Measurements from ENCODE around the gene JAK1. TPM values are rescaled to one million over a fixed set of nuclear protein-coding genes. Genes with fewer than 3 reads are reported as not detected.

The JAK1 gene
- total RNA-seq, 6 donors from 2014 or later, result 156 to 191 (median 167) TPM

DNA sequence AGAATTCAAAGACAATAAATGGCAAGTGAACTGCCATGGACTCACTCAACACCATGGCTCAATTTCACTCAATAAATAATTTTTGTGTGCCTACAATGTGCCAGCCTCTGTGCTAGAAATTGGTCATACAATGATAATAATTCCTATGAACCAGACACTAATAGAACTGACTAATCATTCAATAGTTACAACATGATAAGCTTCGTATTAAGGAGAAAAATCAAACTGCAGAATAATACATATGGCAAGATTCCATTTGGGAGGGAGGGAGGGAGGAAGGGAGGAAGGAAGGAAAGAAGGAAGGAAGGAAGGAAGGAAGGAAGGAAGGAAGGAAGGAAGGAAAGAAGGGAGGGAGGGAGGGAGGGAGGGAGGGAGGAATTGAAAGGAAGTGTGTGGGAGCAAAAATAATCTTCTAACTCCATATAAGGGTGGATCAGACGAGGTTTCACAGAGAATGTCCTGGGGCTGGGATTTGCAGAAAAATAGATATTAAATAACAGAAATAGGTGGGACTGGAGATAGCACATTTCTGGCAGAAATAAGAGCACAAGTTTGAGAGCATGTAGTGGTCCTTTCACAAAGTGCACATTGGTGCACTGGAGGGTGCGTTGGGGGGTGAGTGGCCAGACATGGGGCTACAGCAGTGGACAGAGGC, 52.9 kb downstream of the JAK1 start:
- ATAC-seq (ENCODE audit: low FRiP score in 2 of 2) (no peak), DNase-seq (no peak)
- Histone ChIP-seq H3K27ac (no peak overlapping the region), H3K9me3 (no peaks in the 10 kb centered on the region), H3K36me3 (no peaks in the 10 kb centered on the region), H3K27me3 (no peaks in the 10 kb centered on the region), H3K4me1 (peaks cover 49 to 59% (median 57%) of the 10 kb centered on the region in 4 donors), H3K4me3 (no peak overlapping the region)
- no peak for TF ChIP-seq POLR2A (IDR thresholded peaks at IDR 0.05)
- no peak for TF ChIP-seq CTCF (IDR thresholded peaks at IDR 0.05)
- no peak for TF ChIP-seq POLR2AphosphoS5 (IDR thresholded peaks at IDR 0.05)
- TF ChIP-seq EP300 (IDR thresholded peaks at IDR 0.05), result no peak
- 83 to 89% methylated on average over 3 of the region's 3 CpGs for WGBS, 2 donors

- ATAC-seq (ENCODE audit: low FRiP score in 2 of 2) (no peak), DNase-seq (no peak)
- H3K27me3 ChIP-seq, result no peaks in the 10 kb centered on the region
- H3K9me3 ChIP-seq, result no peaks in the 10 kb centered on the region
- 76 to 88% methylated on average over 2 of the region's 2 CpGs for WGBS, 2 donors
- H3K27ac ChIP-seq, result no peak overlapping the region
- TF ChIP-seq POLR2AphosphoS5 (IDR thresholded peaks at IDR 0.05) (no peak), POLR2A (IDR thresholded peaks at IDR 0.05) (no peak), CTCF (IDR thresholded peaks at IDR 0.05) (no peak), EP300 (IDR thresholded peaks at IDR 0.05) (no peak)
- H3K4me3 ChIP-seq, result no peak overlapping the region
- peaks cover 38 to 50% (median 49%) of the 10 kb centered on the region in 4 donors for H3K4me1 ChIP-seq
- no peaks in the 10 kb centered on the region for H3K36me3 ChIP-seq
Measured at GRCh38 chr1:64912191-64912590, 54.2 kb downstream of the JAK1 start.

DNA sequence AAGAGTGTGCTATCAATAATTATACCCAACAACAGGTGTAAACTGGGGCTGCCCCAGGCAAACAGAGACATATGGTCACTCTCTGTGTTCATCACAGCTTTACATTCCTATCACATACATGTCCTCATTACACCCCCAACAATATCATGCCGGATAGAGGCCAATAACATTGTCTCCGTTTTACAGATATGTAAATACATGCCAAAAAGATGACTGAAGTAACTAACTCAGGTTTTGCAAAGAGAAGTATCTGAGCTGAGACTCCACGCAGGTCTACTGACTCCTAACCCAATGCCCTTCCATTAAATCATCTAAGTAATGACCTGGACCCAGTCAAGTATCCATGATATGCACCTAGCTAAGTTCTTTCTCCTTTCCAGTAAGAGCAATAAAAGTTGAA, 55.0 kb downstream of the JAK1 start:
- 84 to 94% methylated on average over 3 of the region's 3 CpGs for WGBS, 2 donors

DNA sequence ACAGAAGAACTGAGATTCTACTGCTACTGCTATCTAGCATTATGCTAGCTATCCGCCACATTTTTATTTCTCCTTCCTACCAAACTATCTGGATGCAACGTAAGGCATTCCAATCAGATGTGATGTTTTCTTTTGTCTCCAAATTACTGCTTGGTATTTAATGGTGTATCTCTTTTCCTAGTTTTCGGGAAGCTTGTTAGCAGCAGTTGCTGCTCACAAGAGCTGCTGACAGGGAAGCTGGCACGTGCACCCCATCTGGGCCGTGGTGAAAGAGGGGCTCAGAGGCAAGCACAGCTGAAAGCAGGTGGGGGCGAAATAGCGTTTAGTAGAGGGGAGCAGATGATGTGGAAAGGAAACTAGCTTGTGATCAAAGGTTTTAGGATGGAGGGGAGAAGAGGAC, 57.3 kb downstream of the JAK1 start:
- 76 to 86% methylated on average over 7 of the region's 7 CpGs for WGBS, 2 donors
- no peak for TF ChIP-seq EP300 (IDR thresholded peaks at IDR 0.05)
- TF ChIP-seq CTCF (IDR thresholded peaks at IDR 0.05), result no peak
- no peak for TF ChIP-seq POLR2A (IDR thresholded peaks at IDR 0.05)
- TF ChIP-seq POLR2AphosphoS5 (IDR thresholded peaks at IDR 0.05), result no peak
- no peak for ATAC-seq (ENCODE audit: low FRiP score in 2 of 2)
- Histone ChIP-seq H3K4me1 (peaks cover 17 to 45% (median 35%) of the 10 kb centered on the region in 4 donors), H3K27me3 (no peaks in the 10 kb centered on the region), H3K9me3 (no peaks in the 10 kb centered on the region), H3K4me3 (no peak overlapping the region), H3K36me3 (no peaks in the 10 kb centered on the region), H3K27ac (no peak overlapping the region)
- DNase-seq, result no peak

More for the DNA sequence above, 55.0 kb downstream of the JAK1 start:
- no peaks in the 10 kb centered on the region for H3K9me3 ChIP-seq
- no peak for TF ChIP-seq POLR2AphosphoS5 (IDR thresholded peaks at IDR 0.05)
- TF ChIP-seq CTCF (IDR thresholded peaks at IDR 0.05), result no peak
- TF ChIP-seq POLR2A (IDR thresholded peaks at IDR 0.05), result no peak
- no peak for TF ChIP-seq EP300 (IDR thresholded peaks at IDR 0.05)
- H3K27me3 ChIP-seq, result no peaks in the 10 kb centered on the region
- no peaks in the 10 kb centered on the region for H3K36me3 ChIP-seq
- H3K27ac ChIP-seq, result no peak overlapping the region
- H3K4me3 ChIP-seq, result no peak overlapping the region
- ATAC-seq (ENCODE audit: low FRiP score in 2 of 2) (no peak), DNase-seq (no peak)
- H3K4me1 ChIP-seq, result peaks cover 29 to 49% (median 45%) of the 10 kb centered on the region in 4 donors

- TF ChIP-seq POLR2AphosphoS5 (IDR thresholded peaks at IDR 0.05) (no peak), EP300 (IDR thresholded peaks at IDR 0.05) (no peak), CTCF (IDR thresholded peaks at IDR 0.05) (no peak), POLR2A (IDR thresholded peaks at IDR 0.05) (no peak)
- DNase-seq, result no peak
Measured at GRCh38 chr1:64908575-64908974, 57.8 kb downstream of the JAK1 start.

More at GRCh38 chr1:64908575-64908974, 57.8 kb downstream of the JAK1 start:
- WGBS, 2 donors, result 93 to 100% methylated on average over 1 of the region's 1 CpG
- ATAC-seq (ENCODE audit: low FRiP score in 2 of 2), result no peak
- Histone ChIP-seq H3K4me3 (no peak overlapping the region), H3K9me3 (no peaks in the 10 kb centered on the region), H3K36me3 (no peaks in the 10 kb centered on the region), H3K27ac (no peak overlapping the region), H3K4me1 (peaks cover 17 to 45% (median 35%) of the 10 kb centered on the region in 4 donors), H3K27me3 (no peaks in the 10 kb centered on the region)

Measured in upper lobe of left lung (tissue), 6 donors.